ENCODE measurements around the gene FLOT1. TPM values are rescaled to one million over a fixed set of nuclear protein-coding genes. Genes with fewer than 3 reads are reported as not detected.

Gene FLOT1
- total RNA-seq, 4 donors from 2014 or later: 46.7 to 88.8 (median 64.4) TPM

DNA sequence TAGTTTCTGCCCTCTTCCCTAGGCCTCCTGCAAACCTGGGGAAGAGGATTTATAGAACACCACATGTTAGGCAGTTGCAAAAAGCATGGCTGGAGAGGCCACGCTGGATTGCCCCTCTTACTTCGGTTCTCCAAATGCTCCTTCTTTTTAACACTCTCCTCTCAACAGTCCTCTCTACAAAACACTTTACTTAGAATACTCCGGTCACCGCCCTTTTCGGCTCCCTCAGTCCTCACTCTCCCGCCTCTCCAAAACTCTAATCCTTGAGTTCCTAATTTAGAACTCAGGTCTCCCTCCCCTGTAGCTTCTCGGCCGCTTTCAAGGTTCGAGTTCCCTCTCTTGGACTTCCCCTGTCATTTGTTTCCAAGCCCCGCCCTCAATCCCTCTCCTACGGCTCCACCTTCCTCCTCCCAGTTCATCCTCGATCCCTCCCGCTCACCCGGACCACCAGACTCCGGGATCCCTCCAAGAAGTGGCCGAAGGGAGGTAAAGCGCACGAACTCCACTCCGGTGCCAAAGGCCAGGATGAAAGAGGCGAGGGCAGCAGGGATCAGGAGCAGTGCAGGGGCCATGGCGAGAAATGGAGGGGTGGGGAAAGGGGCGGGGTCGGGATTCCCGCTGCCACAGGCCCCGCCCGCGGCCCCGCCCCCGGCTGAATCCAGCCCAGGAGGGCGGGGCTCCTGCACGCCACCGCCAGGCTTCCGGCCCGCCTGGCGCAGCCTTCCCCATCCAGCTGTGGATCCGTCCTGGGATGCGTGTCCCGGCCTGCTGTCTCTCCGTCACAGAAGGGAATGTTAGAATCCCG lies 51.9 kb downstream of the FLOT1 start, which contains the start of gene NRM:
Gene NRM, minus strand, starts transcription at position 582 of the 805 bp plus-strand sequence. Its CDS starts 10 bp downstream, at position 572.
- Histone ChIP-seq H3K36me3 (no peaks in the 10 kb centered on the region), H3K9me3 (no peaks in the 10 kb centered on the region), H3K4me3 (peak within 1 kb of the TSS; percentile 40 to 80 (median 70)), H3K27ac (peak within 1 kb of the TSS; percentile 74 to 99 (median 98)), H3K27me3 (no peaks in the 10 kb centered on the region), H3K4me1 (peaks cover 34 to 53% (median 39%) of the 10 kb centered on the region in 3 donors)
- peak in 1 of 4 donors; percentile 32 for TF ChIP-seq POLR2A (IDR thresholded peaks at IDR 0.05)
- TF ChIP-seq, protein P1, sequence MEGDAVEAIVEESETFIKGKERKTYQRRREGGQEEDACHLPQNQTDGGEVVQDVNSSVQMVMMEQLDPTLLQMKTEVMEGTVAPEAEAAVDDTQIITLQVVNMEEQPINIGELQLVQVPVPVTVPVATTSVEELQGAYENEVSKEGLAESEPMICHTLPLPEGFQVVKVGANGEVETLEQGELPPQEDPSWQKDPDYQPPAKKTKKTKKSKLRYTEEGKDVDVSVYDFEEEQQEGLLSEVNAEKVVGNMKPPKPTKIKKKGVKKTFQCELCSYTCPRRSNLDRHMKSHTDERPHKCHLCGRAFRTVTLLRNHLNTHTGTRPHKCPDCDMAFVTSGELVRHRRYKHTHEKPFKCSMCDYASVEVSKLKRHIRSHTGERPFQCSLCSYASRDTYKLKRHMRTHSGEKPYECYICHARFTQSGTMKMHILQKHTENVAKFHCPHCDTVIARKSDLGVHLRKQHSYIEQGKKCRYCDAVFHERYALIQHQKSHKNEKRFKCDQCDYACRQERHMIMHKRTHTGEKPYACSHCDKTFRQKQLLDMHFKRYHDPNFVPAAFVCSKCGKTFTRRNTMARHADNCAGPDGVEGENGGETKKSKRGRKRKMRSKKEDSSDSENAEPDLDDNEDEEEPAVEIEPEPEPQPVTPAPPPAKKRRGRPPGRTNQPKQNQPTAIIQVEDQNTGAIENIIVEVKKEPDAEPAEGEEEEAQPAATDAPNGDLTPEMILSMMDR (IDR thresholded peaks at IDR 0.05): no peak
- 0% methylated on average over 27 to 29 of the region's 40 CpGs for WGBS, 2 donors
- intact Hi-C loops (cut with DNase I): no loop called here
- no peak for DNase-seq

DNA sequence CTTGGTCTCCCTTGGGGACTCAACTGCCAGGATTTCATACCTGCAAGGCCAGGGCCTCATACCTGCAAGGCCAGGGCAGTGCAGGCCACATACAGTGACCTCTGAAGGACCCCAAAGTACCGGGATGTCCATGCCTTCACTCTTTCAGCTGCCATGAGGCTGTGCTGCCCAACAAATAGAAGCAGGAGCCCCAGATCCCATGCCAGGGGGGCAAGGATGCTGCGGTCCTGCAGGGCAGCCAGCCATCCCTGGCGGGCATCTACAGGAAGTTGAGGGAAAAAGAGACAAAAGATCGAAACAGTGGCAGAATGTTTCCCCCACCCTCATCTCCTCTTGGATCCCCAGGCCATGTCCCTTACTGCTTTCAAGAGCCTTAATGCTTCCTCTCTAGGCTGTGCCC lies 52.5 kb downstream of the FLOT1 start:
- Histone ChIP-seq H3K4me1 (peaks cover 39 to 59% (median 40%) of the 10 kb centered on the region in 3 donors), H3K9me3 (no peaks in the 10 kb centered on the region), H3K36me3 (no peaks in the 10 kb centered on the region), H3K27me3 (no peaks in the 10 kb centered on the region), H3K4me3 (peak overlapping the region in 3 of 4 donors; percentile 62 to 80 (median 77)), H3K27ac (peak overlapping the region; percentile 74 to 99 (median 98))
- no peak for DNase-seq
- TF ChIP-seq, protein P1 (IDR thresholded peaks at IDR 0.05): no peak
- no peak for TF ChIP-seq POLR2A (IDR thresholded peaks at IDR 0.05)
- intact Hi-C loops (cut with DNase I): loop anchor here (10.0 kb wide), 1 partner anchor 195 kb away; the partner anchor contains the start of gene DDR1
- 4 to 11% methylated on average over 3 to 4 of the region's 4 CpGs for WGBS, 2 donors

DNA sequence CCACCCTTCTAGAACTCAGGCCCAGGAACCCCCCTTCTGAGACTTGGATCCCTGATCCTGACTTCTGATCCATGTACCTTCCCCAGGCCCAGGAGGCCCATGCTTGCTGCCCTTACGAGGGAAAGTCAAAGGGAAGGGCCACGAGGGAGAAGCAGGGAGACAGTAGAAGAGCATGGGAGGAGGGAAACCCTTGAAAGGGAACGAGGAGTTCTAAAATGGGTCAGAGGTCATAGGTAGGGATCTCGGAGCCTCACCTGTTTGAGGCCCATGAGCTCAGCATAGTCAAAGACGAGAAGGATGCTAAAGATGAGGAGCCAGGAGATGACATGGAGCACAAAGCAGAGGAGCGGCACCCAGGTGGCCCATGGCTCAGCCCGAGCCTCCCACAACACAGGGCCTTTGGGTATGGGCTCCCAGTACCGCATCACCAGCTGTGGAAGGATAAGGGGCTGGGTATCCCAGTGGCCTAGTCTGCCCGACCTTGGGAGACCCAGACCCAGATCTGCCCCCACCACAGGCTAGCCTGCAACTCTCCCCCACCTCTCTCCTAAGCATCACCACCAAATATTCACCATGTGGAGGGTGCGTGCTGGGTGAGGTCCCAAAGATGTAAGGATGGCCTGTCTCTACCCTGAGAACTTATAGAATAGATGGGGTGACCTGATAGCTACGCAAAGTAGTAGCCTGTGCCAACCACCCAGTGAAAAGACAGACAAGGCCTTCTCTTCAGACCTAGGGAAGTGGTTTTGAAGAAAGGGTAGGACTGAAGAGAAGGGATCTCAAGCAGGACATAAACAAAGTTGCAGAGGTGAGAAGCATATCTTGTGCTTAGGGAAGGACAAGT lies 53.2 kb downstream of the FLOT1 start:
- TF ChIP-seq POLR2A (IDR thresholded peaks at IDR 0.05): no peak
- TF ChIP-seq, protein P1 (IDR thresholded peaks at IDR 0.05): no peak
- Histone ChIP-seq H3K27me3 (no peaks in the 10 kb centered on the region), H3K27ac (peak overlapping the region; percentile 96 to 99 (median 98)), H3K4me1 (peaks cover 41 to 67% (median 44%) of the 10 kb centered on the region in 3 donors), H3K4me3 (peak overlapping the region in 1 of 4 donors; percentile 86), H3K36me3 (no peaks in the 10 kb centered on the region), H3K9me3 (no peaks in the 10 kb centered on the region)
- DNase-seq: no peak
- 63 to 82% methylated on average over 6 to 8 of the region's 11 CpGs for WGBS, 2 donors
- intact Hi-C loops (cut with DNase I): loop anchor here (10.0 kb wide), 1 partner anchor 196 kb away; the partner anchor contains the start of gene DDR1

GRCh38 chr6:30688569-30688968 lies 53.9 kb downstream of the FLOT1 start:
- 65 to 80% methylated on average over 9 of the region's 9 CpGs for WGBS, 2 donors

More at GRCh38 chr6:30688569-30688968, 53.9 kb downstream of the FLOT1 start:
- intact Hi-C loops (cut with DNase I): loop anchor here (10.0 kb wide), 1 partner anchor 196 kb away; the partner anchor contains the start of gene DDR1
- H3K4me1 ChIP-seq: peaks cover 43 to 73% (median 50%) of the 10 kb centered on the region in 3 donors
- DNase-seq: no peak
- peak overlapping the region in 3 of 4 donors; percentile 73 to 92 (median 86) for H3K4me3 ChIP-seq
- no peaks in the 10 kb centered on the region for H3K27me3 ChIP-seq
- H3K27ac ChIP-seq: peak overlapping the region; percentile 96 to 99 (median 98)
- TF ChIP-seq, protein P1 (IDR thresholded peaks at IDR 0.05): no peak
- TF ChIP-seq POLR2A (IDR thresholded peaks at IDR 0.05): no peak
- no peaks in the 10 kb centered on the region for H3K36me3 ChIP-seq
- H3K9me3 ChIP-seq: no peaks in the 10 kb centered on the region

Data from esophagus squamous epithelium (tissue), 5 donors.